Pancreas (tissue), 10 donors: ENCODE data around the gene TESMIN. TPM values are rescaled to one million over a fixed set of nuclear protein-coding genes. Genes with fewer than 3 reads are reported as not detected.

ENCODE experiments used
- ATAC-seq, 4 donors: fragments of 200-7000 bp; cut with Tn5 transposase; one replicate each; pipeline versions ENCODE4 v1.8.0 to v1.9.1; 2020; ENCODE audit warnings: mild to moderate bottlenecking in 4 of 4, moderate library complexity in 4 of 4
- DNase-seq, 6 donors: peaks; one replicate each; pipeline ENCODE4 v3.0.0-alpha.2; 2020
- FAIRE-seq: peaks from 2 replicates; lab custom pipeline; 2012; peaks lifted over from hg19 to GRCh38; lab: Jason Lieb, UNC
- H3K27ac ChIP-seq, 4 donors: fragments of 200-600 bp; sonication (generic); 1 replicate in 3 of 4; 2 replicates in 1 of 4; pipeline versions ENCODE4 v1.5.0 to v1.8.0; 2020
- H3K27me3 ChIP-seq, 4 donors: fragments of 200-600 bp; one replicate each; pipeline ENCODE4 v1.8.0; 2021
- H3K36me3 ChIP-seq, 3 donors: fragments of 200-600 bp; sonication (generic) in 1 of 3; one replicate each; pipeline versions ENCODE4 v1.5.0 to v1.8.0; 2020 to 2021
- H3K4me1 ChIP-seq, 3 donors: fragments of 200-600 bp; one replicate each; pipeline ENCODE4 v1.8.0; 2021
- H3K4me3 ChIP-seq, 4 donors: fragments of 200-600 bp; sonication (generic) in 2 of 4; one replicate each; pipeline versions ENCODE4 v1.5.0 to v1.8.0; 2020 to 2021
- H3K9me3 ChIP-seq, 4 donors: fragments of 200-600 bp; one replicate each; pipeline ENCODE4 v1.8.0; 2021
- CTCF ChIP-seq, 4 donors: fragments of 200-600 bp; sonication (generic) in 3 of 4; IDR thresholded peaks; one replicate each; pipeline versions ENCODE4 v1.5.0 to v1.8.0; 2021; ENCODE audit warnings: antibody characterized with exemption in 4 of 4
- whole genome bisulfite sequencing, 2 donors: extraction: QIAGEN DNeasy Blood & Tissue Kit; methylation state at CpG; one replicate each; pipeline ENCODE4 v1.1.7; 2013; 5-methylcytosine and 5-hydroxymethylcytosine counted together
- intact Hi-C, 3 donors: fragments of 100-400 bp; cut with DNase I; formaldehyde crosslinking; loops; one replicate each; pipeline versions ENCODE4 v1.11.1 to v1.14.2; 2022
- polyA plus RNA-seq, 2 donors: library from polyadenylated mRNA; stranded (reverse); fragments of 200-250 nt; gene quantifications; one replicate each; pipeline ENCODE4 v1.2.3, GENCODE V29; 2013
- total RNA-seq, 6 donors: library from RNA; stranded (reverse); fragmentation: NEBNext Ultra II Directional in 4 of 6; extraction: Animal tissue kit (Norgen Biotek cat#: 25700) in 4 of 6; gene quantifications; one replicate each; pipeline versions ENCODE4 v1.2.1 to v1.2.4, GENCODE V29; 2021 to 2023
- donor health status: healthy with polysubstance abuse.
- donor health status: DM: no; HTN: no; CAD: no; lungs with moderate emphysema.
- donor health status: DM: no; HTN: no; CAD: no.
- donor health status: control.
- donor health status: control.
- donor health status: Bipolar disorder and iron deficiency.
- donor health status: DM: yes; HTN: yes; CAD: no.
- donor health status: DM: no; HTN: no; CAD: no.
- donor health status: DM: no; HTN: no; CAD: no.
- donor health status: DM: yes; HTN: yes; CAD: no.

Gene TESMIN
- total and polyA plus RNA-seq, 8 donors: 1.4 to 3.6 (median 1.9) TPM

GRCh38 chr11:68750195-68751003, 921 bp downstream of the TESMIN start:
- no peaks in the 10 kb centered on the region for H3K9me3 ChIP-seq
- ATAC-seq (no peak), FAIRE-seq (no peak), DNase-seq (peak in 5 of 6 donors; percentile 10 to 84 (median 35))
- no peak for TF ChIP-seq CTCF (IDR thresholded peaks at IDR 0.05)
- peak overlapping the region in 1 of 4 donors; percentile 63 for H3K4me3 ChIP-seq
- no peaks in the 10 kb centered on the region for H3K27me3 ChIP-seq
- intact Hi-C loops: no loop called here
- WGBS, 2 donors: 75 to 79% methylated on average over 63 to 76 of the region's 76 CpGs
- peaks cover 0 to 5% (median 0%) of the 10 kb centered on the region in 3 donors for H3K4me1 ChIP-seq
- H3K27ac ChIP-seq: no peak overlapping the region
- H3K36me3 ChIP-seq: no peaks in the 10 kb centered on the region

GRCh38 chr11:68749229-68750123, 1.8 kb downstream of the TESMIN start:
- H3K27me3 ChIP-seq: no peaks in the 10 kb centered on the region
- no peak for TF ChIP-seq CTCF (IDR thresholded peaks at IDR 0.05)
- no peak for DNase-seq
- 82 to 88% methylated on average over 20 of the region's 20 CpGs for WGBS, 2 donors
- ATAC-seq: no peak
- FAIRE-seq: no peak
- intact Hi-C loops: no loop called here
- H3K4me1 ChIP-seq: peaks cover 0 to 5% (median 0%) of the 10 kb centered on the region in 3 donors
- no peak overlapping the region for H3K27ac ChIP-seq
- no peaks in the 10 kb centered on the region for H3K9me3 ChIP-seq
- no peak overlapping the region for H3K4me3 ChIP-seq
- H3K36me3 ChIP-seq: no peaks in the 10 kb centered on the region

GRCh38 chr11:68748061-68748460, 3.3 kb downstream of the TESMIN start:
- 70 to 83% methylated on average over 2 of the region's 2 CpGs for WGBS, 2 donors
- no peak for TF ChIP-seq CTCF (IDR thresholded peaks at IDR 0.05)
- FAIRE-seq: no peak

GRCh38 chr11:68743539-68743938, 7.8 kb downstream of the TESMIN start:
- no peak for TF ChIP-seq CTCF (IDR thresholded peaks at IDR 0.05)
- H3K4me3 ChIP-seq: no peak overlapping the region
- intact Hi-C loops: no loop called here
- DNase-seq (no peak), FAIRE-seq (no peak), ATAC-seq (no peak)
- H3K9me3 ChIP-seq: no peaks in the 10 kb centered on the region
- H3K4me1 ChIP-seq: no peaks in the 10 kb centered on the region
- H3K27me3 ChIP-seq: no peaks in the 10 kb centered on the region
- no peaks in the 10 kb centered on the region for H3K36me3 ChIP-seq
- H3K27ac ChIP-seq: no peak overlapping the region
- WGBS, 2 donors: 97% methylated on average over 3 of the region's 3 CpGs

More at GRCh38 chr11:68748061-68748460, 3.3 kb downstream of the TESMIN start:
- ATAC-seq (no peak), DNase-seq (no peak)
- H3K9me3 ChIP-seq: no peaks in the 10 kb centered on the region
- H3K27me3 ChIP-seq: no peaks in the 10 kb centered on the region
- no peaks in the 10 kb centered on the region for H3K36me3 ChIP-seq
- H3K27ac ChIP-seq: no peak overlapping the region
- intact Hi-C loops: no loop called here
- H3K4me1 ChIP-seq: peaks cover 0 to 5% (median 0%) of the 10 kb centered on the region in 3 donors
- H3K4me3 ChIP-seq: no peak overlapping the region
